SW480 (cell line): ENCODE results near the gene P2RX3.
"Not testable (repeated sequence)": the region's sequence is repeated elsewhere in the genome, so short reads cannot be mapped to it uniquely, and the experiment has no call there.

Experiments used
- DNase-seq: peaks from one replicate; pipeline ENCODE4 v3.0.0-alpha.2; 2016; ENCODE audit warnings: low spot score

Gene P2RX3

GRCh38 chr11:57324886-57325734, 13.0 kb upstream of the P2RX3 start, which contains the start of gene TNKS1BP1:
Gene TNKS1BP1 (minus strand): TSS chr11:57324952. CDS start chr11:57321885, 3,067 bp downstream.
- peak; percentile 97 for DNase-seq

GRCh38 chr11:57325735-57326048, 12.5 kb upstream of the P2RX3 start:
- DNase-seq = peak; percentile 67

DNA sequence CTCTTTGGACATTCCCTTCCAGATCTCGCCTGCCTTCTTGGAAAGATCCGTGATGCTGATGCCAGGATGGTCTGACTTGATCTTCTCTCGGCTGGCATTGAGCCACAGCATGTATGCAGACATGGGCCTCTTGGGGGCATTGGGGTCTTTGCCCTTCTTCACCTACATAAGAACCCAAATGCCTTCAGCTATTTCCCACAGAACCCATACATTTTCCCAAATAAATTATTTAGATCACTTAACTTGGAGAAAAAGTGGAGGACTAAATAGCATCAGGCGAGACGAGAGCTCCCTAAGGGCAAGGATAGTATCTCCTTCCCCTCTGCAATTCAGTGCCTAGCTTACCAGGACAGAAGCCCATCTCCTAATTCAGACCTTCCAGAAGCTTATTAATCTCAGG, 10.4 kb upstream of the P2RX3 start:
- DNase-seq = no peak

GRCh38 chr11:57330029-57330428, 8.1 kb upstream of the P2RX3 start:
- no peak for DNase-seq

DNA sequence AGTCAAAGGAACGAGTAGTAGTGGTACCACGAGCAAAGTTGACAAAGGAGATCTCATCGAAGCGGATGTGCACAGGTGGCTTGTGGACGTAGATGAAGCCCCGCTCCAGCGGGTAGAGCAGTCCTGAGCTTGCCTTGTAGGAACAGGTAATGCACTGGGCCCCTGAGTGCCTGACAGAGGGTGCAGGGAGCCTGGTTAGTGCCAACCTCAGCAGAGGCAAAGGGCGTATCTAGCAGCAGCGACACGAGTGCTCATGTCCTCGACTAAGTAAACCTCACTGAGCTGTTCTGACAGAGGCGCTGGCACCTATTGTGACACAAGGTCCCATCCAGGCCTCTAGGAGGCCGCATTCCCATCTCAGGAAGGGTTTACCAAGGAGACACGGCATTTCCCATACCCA, 6.4 kb upstream of the P2RX3 start:
- no peak for DNase-seq

DNA sequence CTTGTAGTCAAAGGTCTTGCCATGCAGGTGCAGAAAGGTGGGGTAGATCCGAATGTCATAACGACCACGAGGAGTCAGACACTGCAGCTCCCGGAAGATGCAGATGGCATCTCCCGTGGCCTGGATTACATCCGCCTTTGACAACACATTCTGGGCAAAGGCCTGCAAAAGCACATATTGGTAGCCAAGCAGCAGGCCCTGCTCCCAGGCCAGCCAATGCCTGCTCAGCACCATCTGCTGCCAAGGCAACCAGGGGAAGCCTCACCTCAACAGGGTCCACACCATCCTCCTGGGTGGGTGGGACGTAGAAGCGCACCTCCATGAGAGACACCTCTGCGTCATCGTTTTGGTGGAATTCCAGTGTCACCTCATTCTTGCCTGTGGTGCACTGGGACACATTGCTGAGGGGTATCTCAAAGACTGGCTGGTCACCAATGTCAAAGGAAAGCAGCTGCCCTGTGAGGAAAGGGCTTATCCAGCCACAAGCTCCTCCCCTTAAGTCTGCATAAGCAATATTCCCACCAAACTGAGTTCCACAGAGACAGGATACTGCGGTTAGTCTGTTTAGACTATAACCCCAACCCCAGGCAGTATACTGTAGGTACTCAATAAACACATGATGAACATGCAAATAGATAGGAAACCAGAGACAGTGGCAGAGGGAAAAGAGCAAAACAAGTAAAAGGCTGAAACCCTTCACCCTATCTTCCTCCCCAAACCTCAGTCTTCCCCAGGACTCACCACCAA, 5.3 kb upstream of the P2RX3 start:
- DNase-seq = no peak

GRCh38 chr11:57335023-57335342, 3.2 kb upstream of the P2RX3 start:
- no peak for DNase-seq

DNA sequence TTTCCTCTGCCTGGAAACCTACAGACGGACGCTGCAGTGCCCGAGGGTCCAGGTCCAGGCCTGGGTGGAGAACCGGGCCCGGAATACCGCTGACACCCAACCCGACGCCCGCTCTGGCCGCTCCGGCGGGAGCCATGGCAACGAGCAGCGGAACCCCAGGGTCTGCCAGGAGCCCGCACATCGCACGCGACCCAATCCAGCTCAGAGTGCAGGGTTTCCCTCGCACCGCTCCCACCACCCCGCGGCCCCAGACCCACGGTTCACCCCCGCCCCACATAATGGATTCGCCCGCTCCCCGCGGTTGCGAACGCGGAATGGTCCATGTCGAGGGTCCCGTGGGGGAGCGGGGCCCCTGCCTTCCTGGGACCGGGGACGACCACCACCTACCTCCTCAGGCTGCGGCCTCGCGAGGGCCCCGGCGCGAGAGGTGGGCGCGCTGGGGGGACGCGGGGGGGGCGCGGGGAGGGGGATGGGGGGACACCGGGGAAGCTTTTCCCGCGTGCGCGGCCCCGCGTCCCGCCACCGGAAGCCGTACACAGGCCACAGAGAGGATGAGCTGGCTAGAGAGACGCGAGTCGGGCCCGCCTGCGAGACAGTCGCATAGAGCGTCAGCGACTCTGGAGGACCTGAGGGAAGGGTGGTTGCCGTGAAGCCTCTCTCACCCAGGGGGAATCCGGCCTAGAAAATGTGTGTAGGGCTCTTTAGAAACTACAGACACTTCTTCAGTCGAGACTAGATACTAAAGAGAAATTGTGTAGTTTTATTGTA, 2.6 kb upstream of the P2RX3 start, which contains the start of gene SSRP1:
Gene SSRP1 (minus strand): TSS at position 550 of the 768 bp plus-strand sequence. CDS start 771 bp downstream, outside the sequence.
- peak; percentile 92 for DNase-seq

DNA sequence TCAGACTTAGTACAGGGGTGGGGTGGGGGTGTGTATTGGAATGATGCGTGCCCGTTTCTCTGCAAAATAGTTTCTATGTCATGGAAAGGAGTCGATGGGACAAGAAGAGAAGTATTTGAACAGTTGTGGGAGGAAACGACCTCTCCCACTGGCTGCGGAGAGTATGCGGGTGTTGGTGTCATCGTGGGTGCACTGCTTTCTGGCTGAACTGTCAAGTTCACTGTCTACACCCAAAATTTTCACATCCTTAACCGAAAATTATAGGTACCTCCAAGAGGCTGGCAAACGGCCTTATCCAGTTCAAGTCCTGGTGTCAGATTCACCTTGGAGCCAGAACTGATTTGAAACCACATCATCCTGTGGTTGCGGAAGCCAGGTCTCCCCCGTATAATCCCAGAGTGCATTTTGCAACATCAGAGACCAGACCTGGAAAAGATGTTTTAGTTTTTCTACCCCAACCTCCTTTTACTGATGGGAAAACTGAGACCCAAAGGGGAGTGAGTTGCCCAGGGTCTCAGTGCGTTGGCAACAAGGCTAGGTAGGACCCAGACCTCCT, 2.0 kb upstream of the P2RX3 start:
- DNase-seq = no peak

- not testable (repeated sequence) for DNase-seq
Measured at GRCh38 chr11:57336856-57337255, 1.3 kb upstream of the P2RX3 start.

- DNase-seq = no peak
Measured at GRCh38 chr11:57339328-57339727, 1.2 kb downstream of the P2RX3 start.

DNA sequence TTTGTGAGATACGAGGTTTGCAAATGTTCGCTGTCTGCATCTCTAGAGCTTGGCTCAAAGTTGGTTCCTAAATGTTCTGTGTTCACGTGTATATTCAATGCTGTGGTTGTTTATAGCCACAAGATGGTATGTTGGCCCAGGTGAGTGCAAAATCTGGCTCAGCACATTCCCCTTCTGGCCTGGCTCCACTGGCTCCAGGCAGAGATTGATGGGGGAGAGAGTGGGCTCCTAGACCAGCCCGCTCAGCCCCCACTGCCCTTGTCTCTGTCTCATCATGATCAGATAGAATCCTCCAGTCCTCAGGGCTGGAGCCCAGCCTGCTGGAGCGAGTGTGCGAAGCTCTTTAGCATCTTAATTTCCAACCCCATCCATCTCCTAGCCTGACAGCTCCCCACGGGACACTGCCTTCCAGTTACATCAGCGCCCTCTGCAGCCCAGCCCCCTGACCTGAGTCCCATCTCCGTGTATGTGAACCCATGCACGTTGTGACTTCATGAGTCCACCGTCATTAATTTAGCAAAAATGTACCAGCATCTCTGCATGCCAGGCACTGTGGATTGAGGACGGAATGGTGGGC, 2.0 kb downstream of the P2RX3 start:
- no peak for DNase-seq

GRCh38 chr11:57341250-57341808, 3.2 kb downstream of the P2RX3 start:
- no peak for DNase-seq

DNA sequence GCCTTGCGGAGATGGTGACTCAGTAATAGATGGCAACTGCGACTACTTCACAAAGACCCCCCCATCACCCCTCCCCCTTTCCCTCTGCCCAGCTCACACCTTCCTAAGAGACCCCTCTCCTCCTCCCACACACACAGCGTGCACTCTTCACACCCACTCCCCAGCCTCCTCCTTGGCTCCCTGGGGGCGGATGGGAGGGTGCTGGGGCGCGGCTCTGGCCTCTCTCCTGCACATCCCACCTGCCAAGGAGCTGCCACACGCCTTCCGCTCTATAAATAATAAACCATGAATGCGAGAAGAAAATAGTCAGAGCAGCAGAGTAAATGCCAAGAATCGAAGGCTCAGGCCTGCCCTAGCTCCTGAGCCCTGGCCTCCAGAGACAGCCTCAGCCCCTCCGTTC, 4.5 kb downstream of the P2RX3 start:
- DNase-seq = no peak

DNA sequence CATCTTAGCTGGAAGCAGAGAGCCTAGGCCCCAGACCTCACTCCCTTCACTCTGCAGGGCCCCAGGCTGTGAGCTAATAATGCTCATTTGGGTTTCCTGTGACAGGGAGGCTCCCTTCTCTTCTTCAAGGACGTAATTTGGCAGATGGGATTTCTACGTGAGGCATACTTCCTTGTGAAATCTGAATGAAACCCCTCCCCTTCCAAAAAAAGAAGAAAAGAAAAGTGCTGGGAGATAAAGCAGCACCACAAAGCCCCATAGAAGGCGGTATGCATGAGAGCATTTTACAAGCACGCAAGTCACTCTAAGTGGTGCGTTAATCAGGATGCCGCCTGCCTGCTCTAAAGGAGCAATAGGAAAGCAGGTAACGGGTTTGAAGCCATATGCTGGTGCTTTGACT, 5.7 kb downstream of the P2RX3 start:
- no peak for DNase-seq

DNA sequence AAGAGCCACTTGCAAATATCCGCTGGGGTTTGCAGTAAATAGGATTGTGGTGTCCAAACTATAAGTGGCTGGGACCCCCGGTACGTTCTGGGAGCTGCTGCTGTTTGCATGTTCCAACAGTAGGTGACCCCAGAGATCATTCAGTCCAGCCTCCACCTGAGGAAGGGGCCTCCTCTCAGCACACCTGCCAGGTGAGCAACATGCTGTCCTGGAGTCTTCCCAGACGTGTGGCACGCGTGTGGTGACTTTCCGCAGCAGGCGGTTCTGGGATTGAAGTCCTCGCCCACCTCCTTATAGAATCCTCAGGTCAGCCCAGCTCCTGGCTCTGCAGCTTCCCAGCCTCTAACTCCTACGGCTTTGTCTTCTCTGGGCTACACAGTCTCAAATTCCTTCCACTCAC, 6.7 kb downstream of the P2RX3 start:
- no peak for DNase-seq

DNA sequence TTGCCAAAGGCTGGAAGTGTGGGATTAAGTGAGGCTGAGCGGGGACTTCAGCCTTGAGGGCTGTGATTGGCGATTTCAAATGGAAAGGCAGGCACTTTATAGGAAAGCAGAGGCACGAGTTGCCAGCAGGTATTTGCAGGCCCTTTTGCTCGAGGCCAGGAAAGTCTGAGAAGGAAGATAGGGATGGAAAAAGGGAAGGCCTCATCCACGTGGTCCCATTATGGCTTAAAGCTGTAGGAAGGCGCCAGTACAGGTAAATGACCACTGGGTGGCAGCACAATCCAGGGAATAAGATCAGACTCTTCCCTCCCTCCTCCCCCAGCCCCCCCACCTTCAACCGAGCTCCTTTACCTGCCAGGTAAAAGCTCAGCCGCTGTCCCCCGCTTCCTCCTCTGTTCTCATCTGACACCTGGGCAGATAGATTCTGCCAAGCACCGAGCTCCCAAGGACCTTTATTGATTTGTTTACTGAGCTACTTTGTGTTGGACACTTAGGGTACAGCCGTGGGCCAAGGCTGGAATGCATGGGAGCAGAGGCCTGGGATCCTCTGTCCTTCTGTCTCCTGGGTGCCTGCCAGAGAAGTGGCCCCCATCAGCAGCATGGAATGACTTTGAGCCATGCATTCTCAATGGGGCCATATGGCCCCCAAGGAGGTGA, 7.5 kb downstream of the P2RX3 start:
- peak; percentile 73 for DNase-seq

DNA sequence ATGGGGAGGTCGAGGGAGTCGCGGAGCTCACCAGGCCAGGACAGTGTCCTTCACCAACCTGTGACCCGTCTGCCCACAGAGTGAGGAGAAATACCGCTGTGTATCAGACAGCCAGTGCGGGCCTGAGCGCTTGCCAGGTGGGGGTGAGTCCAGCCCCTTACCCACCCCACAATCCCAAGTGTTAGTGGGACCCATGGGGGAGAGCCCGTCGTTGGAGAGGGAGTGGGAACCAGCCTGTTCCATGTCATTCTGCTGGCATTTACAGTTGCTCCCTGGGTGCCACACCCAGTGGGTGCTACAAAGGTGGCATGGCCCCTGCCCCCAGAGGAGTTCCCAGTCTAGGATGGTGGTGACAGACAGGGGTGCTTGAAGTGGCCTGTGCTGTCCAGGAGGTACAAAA, 9.2 kb downstream of the P2RX3 start:
- DNase-seq = no peak

DNA sequence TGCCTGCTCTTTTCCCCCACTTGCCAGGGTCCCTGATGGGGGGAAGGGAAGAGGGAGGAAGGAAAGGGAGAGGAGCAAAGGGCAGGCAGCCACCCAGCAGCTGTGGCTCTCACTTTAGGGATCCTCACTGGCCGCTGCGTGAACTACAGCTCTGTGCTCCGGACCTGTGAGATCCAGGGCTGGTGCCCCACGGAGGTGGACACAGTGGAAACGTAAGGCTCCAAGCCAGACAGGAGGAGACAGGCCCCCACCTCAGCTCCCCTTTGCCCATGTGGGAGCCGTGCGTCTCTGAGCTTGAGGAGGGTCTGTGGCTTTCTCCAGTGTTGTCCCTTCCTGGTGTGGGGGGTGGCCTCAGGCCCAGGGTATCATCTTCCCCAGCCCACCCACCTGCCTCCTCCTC, 9.9 kb downstream of the P2RX3 start:
- no peak for DNase-seq

- DNase-seq = no peak
Measured at GRCh38 chr11:57348636-57349313, 10.6 kb downstream of the P2RX3 start.
